AG04450 (cell line): ENCODE results near the gene KCNJ2. TPM values are rescaled to one million over a fixed set of nuclear protein-coding genes. Genes with fewer than 3 reads are reported as not detected.

ENCODE experiments used
- CTCF ChIA-PET: fragments of 300-600, 350-600 bp; formaldehyde crosslinking; extraction: SDS; loops from one replicate; lab custom pipeline; 2022; ENCODE audit warnings: antibody characterized with exemption, inconsistent platforms; lab: Charles Lee
- POLR2A ChIA-PET: fragments of 350-600 bp; formaldehyde crosslinking; extraction: SDS; loops from one replicate; lab custom pipeline; 2021; ENCODE audit warnings: antibody characterized with exemption, inconsistent platforms; lab: Yijun Ruan, JAX
- DNase-seq: peaks from one replicate; pipeline ENCODE4 v3.0.0-alpha.2; 2011; ENCODE audit warnings: low read depth, low spot score
- H3K27ac ChIP-seq: one replicate; pipeline ENCODE4 v1.5.1; 2012; ENCODE audit warnings: low read depth, low read length, control low read depth
- H3K27me3 ChIP-seq: one replicate; pipeline ENCODE4 v1.6.0; 2012; ENCODE audit warnings: low read length; ENCODE audit not compliant: control insufficient read depth, insufficient read depth
- H3K4me3 ChIP-seq: 2 replicates; pipeline ENCODE4 v1.5.1; 2011; ENCODE audit warnings: mild to moderate bottlenecking, low read depth, low read length, control low read depth
- H3K9me3 ChIP-seq: 2 replicates; pipeline ENCODE4 v1.5.1; 2012; ENCODE audit warnings: low read length; ENCODE audit not compliant: control insufficient read depth, insufficient read depth
- CTCF ChIP-seq: IDR thresholded peaks from 2 replicates; pipeline ENCODE4 v1.5.1; 2011; ENCODE audit warnings: low read depth, low read length, control low read depth, inconsistent platforms
- polyA minus RNA-seq: library from RNA; depleted of rRNA, polyadenylated mRNA; stranded (reverse); fragments of >200 nt; gene quantifications from 2 replicates; pipeline ENCODE4 v1.2.3, GENCODE V29; 2011; rRNA and poly(A)+ RNA removed
- polyA plus RNA-seq: library from polyadenylated mRNA; depleted of rRNA; stranded (reverse); fragments of >200 nt; gene quantifications from 2 replicates; pipeline ENCODE4 v1.2.3, GENCODE V29; 2011; rRNA removed

The KCNJ2 gene
- 1.7 and 2.4 TPM in 2 replicates for polyA plus RNA-seq
- 12.8 and 13.1 TPM in 2 replicates for polyA minus RNA-seq

GRCh38 chr17:70168977-70169708 lies at the start of gene KCNJ2:
TSS of gene KCNJ2 (plus strand) at chr17:70169532. CDS start at chr17:70175040, 5,508 bp downstream.
- CTCF ChIA-PET, result interaction anchor here (0.6 to 7.9 kb wide), 7 partner anchors 8 to 643 kb away, joined by 3 to 57 read pairs (median 4); no protein-coding TSS in a partner anchor

GRCh38 chr17:70119545-70119944 lies 49.8 kb upstream of the KCNJ2 start:
- no peaks in the 10 kb centered on the region for H3K27me3 ChIP-seq
- no peaks in the 10 kb centered on the region; the same call in 1 of the 2 replicates for H3K9me3 ChIP-seq
- POLR2A ChIA-PET, result no interaction called here
- DNase-seq, result no peak
- TF ChIP-seq CTCF, result no peak
- H3K4me3 ChIP-seq, result no peak overlapping the region
- H3K27ac ChIP-seq, result no peak overlapping the region
- CTCF ChIA-PET, result no interaction called here

More at GRCh38 chr17:70168977-70169708, at the start of gene KCNJ2:
- H3K9me3 ChIP-seq, result no peaks in the 10 kb centered on the region
- POLR2A ChIA-PET, result interaction anchor here (0.6 to 2.6 kb wide), 3 partner anchors 560 to 629 kb away, joined by 3 to 8 read pairs (median 5); no protein-coding TSS in a partner anchor
- H3K27me3 ChIP-seq, result peaks cover 14% of the 10 kb centered on the region
- DNase-seq, result no peak
- TF ChIP-seq CTCF, result no peak
- peak within 1 kb of the TSS; percentile 71 for H3K4me3 ChIP-seq
- no peak within 1 kb of the TSS for H3K27ac ChIP-seq

- ChIA-PET CTCF (no interaction called here), POLR2A (no interaction called here)
- Histone ChIP-seq H3K27me3 (no peaks in the 10 kb centered on the region), H3K4me3 (no peak overlapping the region), H3K27ac (no peak overlapping the region), H3K9me3 (no peaks in the 10 kb centered on the region; the same call in 1 of the 2 replicates)
- DNase-seq, result no peak
- TF ChIP-seq CTCF, result no peak
Measured at GRCh38 chr17:70119983-70120382, 49.3 kb upstream of the KCNJ2 start.

GRCh38 chr17:70120425-70120824 lies 48.9 kb upstream of the KCNJ2 start:
- H3K4me3 ChIP-seq, result no peak overlapping the region
- no peaks in the 10 kb centered on the region for H3K27me3 ChIP-seq
- no peak for TF ChIP-seq CTCF
- no peak for DNase-seq
- H3K9me3 ChIP-seq, result no peaks in the 10 kb centered on the region; the same call in 1 of the 2 replicates
- POLR2A ChIA-PET, result no interaction called here
- no peak overlapping the region for H3K27ac ChIP-seq
- CTCF ChIA-PET, result no interaction called here

- ChIA-PET CTCF (no interaction called here), POLR2A (no interaction called here)
- Histone ChIP-seq H3K27ac (no peak overlapping the region), H3K9me3 (no peaks in the 10 kb centered on the region; the same call in 1 of the 2 replicates), H3K4me3 (no peak overlapping the region), H3K27me3 (no peaks in the 10 kb centered on the region)
- no peak for DNase-seq
- no peak for TF ChIP-seq CTCF
Measured at GRCh38 chr17:70121126-70121525, 48.2 kb upstream of the KCNJ2 start.
